Fibroblast of lung (primary cell): ENCODE results near the gene LAMB3.

Experiments
- EZH2 ChIP-seq: IDR thresholded peaks from 2 replicates; pipeline ENCODE4 v1.5.1; 2012; ENCODE audit warnings: low read length, control low read depth, mild to moderate bottlenecking; ENCODE audit errors: missing control alignments
- TF ChIP-seq, protein P1 (sequence below), 2 donors: IDR thresholded peaks in 1 of 2; conservative IDR thresholded peaks in 1 of 2; 1 replicate in 1 of 2; 2 replicates in 1 of 2; pipeline ENCODE4 v1.5.1; 2011 to 2012; ENCODE audit warnings: low read length in 2 of 2, control low read depth in 1 of 2, inconsistent platforms in 1 of 2, low read depth in 1 of 2, mild to moderate bottlenecking in 1 of 2

DNA sequence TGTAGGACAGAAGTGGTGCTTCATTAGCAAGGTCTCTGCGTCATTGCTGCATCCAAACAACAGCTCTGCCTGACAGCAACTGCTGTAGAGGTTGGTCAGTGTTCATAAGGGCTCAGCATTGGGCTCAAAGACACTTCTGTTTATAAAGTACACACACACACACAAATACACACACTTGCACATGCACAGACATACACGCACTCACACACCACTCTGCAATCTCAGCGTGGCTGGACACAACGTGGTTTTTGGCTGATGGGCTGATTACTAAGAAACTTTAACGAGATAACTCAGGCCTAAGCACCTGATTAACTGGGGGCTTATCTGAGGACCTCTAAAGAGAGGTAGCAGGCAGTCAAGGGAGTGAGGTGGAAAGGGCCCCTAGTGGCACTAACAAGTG lies 48.3 kb downstream of the LAMB3 start:
- TF ChIP-seq, protein P1, sequence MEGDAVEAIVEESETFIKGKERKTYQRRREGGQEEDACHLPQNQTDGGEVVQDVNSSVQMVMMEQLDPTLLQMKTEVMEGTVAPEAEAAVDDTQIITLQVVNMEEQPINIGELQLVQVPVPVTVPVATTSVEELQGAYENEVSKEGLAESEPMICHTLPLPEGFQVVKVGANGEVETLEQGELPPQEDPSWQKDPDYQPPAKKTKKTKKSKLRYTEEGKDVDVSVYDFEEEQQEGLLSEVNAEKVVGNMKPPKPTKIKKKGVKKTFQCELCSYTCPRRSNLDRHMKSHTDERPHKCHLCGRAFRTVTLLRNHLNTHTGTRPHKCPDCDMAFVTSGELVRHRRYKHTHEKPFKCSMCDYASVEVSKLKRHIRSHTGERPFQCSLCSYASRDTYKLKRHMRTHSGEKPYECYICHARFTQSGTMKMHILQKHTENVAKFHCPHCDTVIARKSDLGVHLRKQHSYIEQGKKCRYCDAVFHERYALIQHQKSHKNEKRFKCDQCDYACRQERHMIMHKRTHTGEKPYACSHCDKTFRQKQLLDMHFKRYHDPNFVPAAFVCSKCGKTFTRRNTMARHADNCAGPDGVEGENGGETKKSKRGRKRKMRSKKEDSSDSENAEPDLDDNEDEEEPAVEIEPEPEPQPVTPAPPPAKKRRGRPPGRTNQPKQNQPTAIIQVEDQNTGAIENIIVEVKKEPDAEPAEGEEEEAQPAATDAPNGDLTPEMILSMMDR (conservative IDR thresholded peaks at IDR 0.05 in 1 of 2, IDR thresholded peaks at IDR 0.05 in 1 of 2; ENCODE audit: low read depth in 1 of 2, low read length in 2 of 2): no peak
- no peak for TF ChIP-seq EZH2
